MCF 10A (cell line): ENCODE data around the gene TLNRD1. TPM values are rescaled to one million over a fixed set of nuclear protein-coding genes. Genes with fewer than 3 reads are reported as not detected.

Source experiments
- BruUV-seq: library from RNA; stranded (reverse); fragments of 400-500 nt; replicated peaks from 2 replicates; lab custom pipeline; 2021; lab: Mats Ljungman, UMichigan
- CTCF ChIA-PET: fragments of 300-600 bp; sonication (Branson Sonifier 250); formaldehyde crosslinking; extraction: SDS; loops from one replicate; lab custom pipeline; 2021; ENCODE audit warnings: antibody characterized with exemption, inconsistent platforms; lab: Yijun Ruan, JAX
- POLR2A ChIA-PET: fragments of 300-600, 350-650 bp; sonication (Branson Sonifier 250); formaldehyde crosslinking; extraction: SDS; loops from one replicate; lab custom pipeline; 2020; ENCODE audit warnings: antibody characterized with exemption, inconsistent platforms; lab: Yijun Ruan, JAX
- DNase-seq: peaks from one replicate; pipeline ENCODE4 v3.0.0-alpha.2; 2018; ENCODE audit not compliant: unreplicated experiment
- H3K27ac Mint-ChIP-seq: one replicate; pipeline ENCODE4 v1.8.0; 2022; ENCODE audit warnings: mild to moderate bottlenecking, low read depth, mixed read lengths; ENCODE audit not compliant: unreplicated experiment
- H3K27me3 Mint-ChIP-seq: one replicate; pipeline ENCODE4 v1.8.0; 2022; ENCODE audit warnings: mixed read lengths; ENCODE audit not compliant: insufficient read depth, unreplicated experiment
- H3K36me3 Mint-ChIP-seq: one replicate; pipeline ENCODE4 v1.8.0; 2022; ENCODE audit warnings: mild to moderate bottlenecking, moderate library complexity, mixed read lengths; ENCODE audit not compliant: insufficient read depth, unreplicated experiment
- H3K4me1 Mint-ChIP-seq: one replicate; pipeline ENCODE4 v1.8.0; 2022; ENCODE audit warnings: mixed read lengths; ENCODE audit not compliant: insufficient read depth, unreplicated experiment
- H3K4me3 Mint-ChIP-seq: one replicate; pipeline ENCODE4 v1.8.0; 2022; ENCODE audit warnings: mild to moderate bottlenecking, moderate library complexity, mixed read lengths; ENCODE audit not compliant: unreplicated experiment
- H3K9me3 Mint-ChIP-seq: one replicate; pipeline ENCODE4 v1.8.0; 2022; ENCODE audit warnings: mixed read lengths; ENCODE audit not compliant: unreplicated experiment
- intact Hi-C: fragments of 100-400 bp; cut with micrococcal nuclease; formaldehyde crosslinking; loops from 2 replicates; pipeline ENCODE4 v1.14.1; 2022
- total RNA-seq: library from RNA; stranded (reverse); gene quantifications from 2 replicates; pipeline ENCODE4 v1.2.3, GENCODE V29; 2022
- TF ChIP-seq, protein P1 (sequence below): fragments of 200-600 bp; IDR thresholded peaks from one replicate; pipeline ENCODE4 v1.8.0; 2022; ENCODE audit warnings: antibody characterized with exemption, mild to moderate bottlenecking; ENCODE audit not compliant: unreplicated experiment

TLNRD1 gene
- total RNA-seq, 1 experiment from 2014 or later, result 17.1 TPM

DNA sequence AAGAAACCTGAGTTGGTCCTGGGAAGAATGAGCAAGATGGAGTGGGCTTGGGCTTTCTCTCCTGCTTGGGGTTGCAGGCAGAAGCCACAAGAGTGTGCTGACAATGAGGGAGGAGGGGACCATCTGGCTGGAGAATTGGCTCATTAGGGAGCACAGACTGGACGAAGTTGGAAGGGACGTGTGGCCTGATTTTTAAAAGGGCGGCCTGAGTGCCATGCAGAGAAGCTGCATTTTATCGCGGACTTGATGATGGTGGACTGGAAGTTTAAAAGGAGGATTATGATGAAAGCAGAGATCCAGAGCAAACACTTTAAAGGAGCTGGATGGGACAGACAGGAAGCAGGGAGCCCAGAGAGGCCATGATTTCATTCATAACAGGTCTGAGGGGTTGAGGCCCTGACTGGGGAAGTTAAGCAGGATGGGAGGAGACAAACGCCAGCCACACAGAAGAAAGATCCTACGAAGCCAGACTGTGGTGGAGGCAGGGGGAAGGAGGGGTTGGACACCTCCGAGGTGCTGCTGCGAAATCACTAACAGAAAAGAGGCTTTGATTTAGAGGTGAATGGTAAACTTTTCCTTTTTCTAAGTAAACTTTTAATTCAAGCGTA lies 23.6 kb downstream of the TLNRD1 start:
- Mint-ChIP-seq H3K27ac (no peak overlapping the region), H3K36me3 (no peaks in the 10 kb centered on the region), H3K27me3 (no peaks in the 10 kb centered on the region), H3K4me3 (no peak overlapping the region), H3K4me1 (no peaks in the 10 kb centered on the region), H3K9me3 (peaks cover under 1% of the 10 kb centered on the region)
- TF ChIP-seq, protein P1, sequence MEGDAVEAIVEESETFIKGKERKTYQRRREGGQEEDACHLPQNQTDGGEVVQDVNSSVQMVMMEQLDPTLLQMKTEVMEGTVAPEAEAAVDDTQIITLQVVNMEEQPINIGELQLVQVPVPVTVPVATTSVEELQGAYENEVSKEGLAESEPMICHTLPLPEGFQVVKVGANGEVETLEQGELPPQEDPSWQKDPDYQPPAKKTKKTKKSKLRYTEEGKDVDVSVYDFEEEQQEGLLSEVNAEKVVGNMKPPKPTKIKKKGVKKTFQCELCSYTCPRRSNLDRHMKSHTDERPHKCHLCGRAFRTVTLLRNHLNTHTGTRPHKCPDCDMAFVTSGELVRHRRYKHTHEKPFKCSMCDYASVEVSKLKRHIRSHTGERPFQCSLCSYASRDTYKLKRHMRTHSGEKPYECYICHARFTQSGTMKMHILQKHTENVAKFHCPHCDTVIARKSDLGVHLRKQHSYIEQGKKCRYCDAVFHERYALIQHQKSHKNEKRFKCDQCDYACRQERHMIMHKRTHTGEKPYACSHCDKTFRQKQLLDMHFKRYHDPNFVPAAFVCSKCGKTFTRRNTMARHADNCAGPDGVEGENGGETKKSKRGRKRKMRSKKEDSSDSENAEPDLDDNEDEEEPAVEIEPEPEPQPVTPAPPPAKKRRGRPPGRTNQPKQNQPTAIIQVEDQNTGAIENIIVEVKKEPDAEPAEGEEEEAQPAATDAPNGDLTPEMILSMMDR, result no peak
- CTCF ChIA-PET, result interaction anchor here (0.7 kb wide), 1 partner anchor 19 kb away, joined by 4 read pairs; no protein-coding TSS in a partner anchor
- POLR2A ChIA-PET, result interaction anchor here (0.7 kb wide), 1 partner anchor 15 kb away, joined by 4 read pairs; no protein-coding TSS in a partner anchor
- no TSS peak for BruUV-seq
- no peak for DNase-seq
- intact Hi-C loops, result no loop called here

- no peaks in the 10 kb centered on the region for H3K27me3 Mint-ChIP-seq
- peaks cover 6% of the 10 kb centered on the region for H3K9me3 Mint-ChIP-seq
- CTCF ChIA-PET, result no interaction called here
- BruUV-seq, result no TSS peak
- no peak overlapping the region for H3K27ac Mint-ChIP-seq
- TF ChIP-seq, protein P1, result no peak
- H3K4me3 Mint-ChIP-seq, result no peak overlapping the region
- no peak for DNase-seq
- H3K4me1 Mint-ChIP-seq, result no peaks in the 10 kb centered on the region
- intact Hi-C loops, result no loop called here
- POLR2A ChIA-PET, result no interaction called here
- H3K36me3 Mint-ChIP-seq, result no peaks in the 10 kb centered on the region
Observed at GRCh38 chr15:81024936-81025335, 24.2 kb downstream of the TLNRD1 start.

DNA sequence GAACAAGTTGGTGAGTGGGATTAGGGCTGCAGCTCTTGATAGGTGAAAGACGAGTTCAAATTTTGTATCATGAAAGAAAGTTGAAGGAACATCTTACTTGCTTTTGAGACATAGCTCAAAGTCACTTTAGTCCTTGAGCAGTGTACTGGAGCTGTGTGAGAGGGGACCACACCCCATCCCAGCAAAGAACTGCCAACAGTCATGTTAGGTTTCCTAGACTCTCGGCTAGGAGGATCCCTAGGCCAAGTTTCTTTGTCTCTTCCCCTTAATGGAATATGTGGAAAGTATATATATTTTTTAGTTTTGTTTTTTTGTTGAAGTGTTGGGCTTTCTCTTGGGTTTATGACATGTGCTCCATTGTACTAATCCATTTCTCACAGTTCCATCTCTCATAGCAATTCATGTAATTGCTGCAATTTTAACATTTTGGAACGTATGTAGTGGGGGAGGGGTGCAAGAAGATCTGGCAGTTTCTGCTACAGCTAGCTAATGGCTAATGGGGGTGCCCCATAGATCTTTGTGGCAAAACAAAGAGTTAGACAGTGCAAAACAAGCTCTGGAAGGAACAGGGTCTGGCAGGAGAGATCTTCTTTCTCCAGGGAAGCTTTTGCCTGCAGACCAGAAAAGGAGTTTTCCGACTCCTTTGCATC lies 25.1 kb downstream of the TLNRD1 start:
- ChIA-PET POLR2A (interaction anchor here (0.7 to 1.2 kb wide), 3 partner anchors 14 to 24 kb away, joined by 3 read pairs; no protein-coding TSS in a partner anchor), CTCF (interaction anchor here (0.6 kb wide), 1 partner anchor 188 kb away, joined by 3 read pairs; no protein-coding TSS in a partner anchor)
- Mint-ChIP-seq H3K27ac (no peak overlapping the region), H3K9me3 (peaks cover 12% of the 10 kb centered on the region), H3K36me3 (no peaks in the 10 kb centered on the region), H3K27me3 (no peaks in the 10 kb centered on the region), H3K4me3 (no peak overlapping the region), H3K4me1 (no peaks in the 10 kb centered on the region)
- TF ChIP-seq, protein P1, result no peak
- BruUV-seq, result no TSS peak
- no peak for DNase-seq
- intact Hi-C loops, result no loop called here

- no peak overlapping the region for H3K27ac Mint-ChIP-seq
- no peak overlapping the region for H3K4me3 Mint-ChIP-seq
- intact Hi-C loops, result no loop called here
- no peaks in the 10 kb centered on the region for H3K4me1 Mint-ChIP-seq
- DNase-seq, result no peak
- BruUV-seq, result no TSS peak
- H3K9me3 Mint-ChIP-seq, result peaks cover 12% of the 10 kb centered on the region
- no peaks in the 10 kb centered on the region for H3K27me3 Mint-ChIP-seq
- TF ChIP-seq, protein P1, result no peak
- H3K36me3 Mint-ChIP-seq, result no peaks in the 10 kb centered on the region
- CTCF ChIA-PET, result no interaction called here
- POLR2A ChIA-PET, result interaction anchor here (0.7 to 1.2 kb wide), 3 partner anchors 12 to 25 kb away, joined by 3 read pairs; no protein-coding TSS in a partner anchor
Observed at GRCh38 chr15:81026836-81027599, 26.3 kb downstream of the TLNRD1 start.
